ENCODE measurements around the gene RAPGEFL1. TPM values are rescaled to one million over a fixed set of nuclear protein-coding genes. Genes with fewer than 3 reads are reported as not detected.

The RAPGEFL1 gene
- total and polyA plus RNA-seq, 2 of the 8 experiments (the other 6 are each of a cell fraction or from before 2014, with no cell fraction given): 20.0 to 20.2 TPM

- Histone ChIP-seq H4K8ac (ENCODE audit: extremely low read depth, insufficient read depth, low read length) (no peak overlapping the region; the same call in 1 of the 2 replicates), H3K36me3 (ENCODE audit: control insufficient read depth in 2 of 4, insufficient read depth in 4 of 4, low read length in 3 of 4) (peaks cover 14 to 34% (median 23%) of the 10 kb centered on the region in 4 experiments), H3K18ac (ENCODE audit: extremely low read depth, low read length) (no peak overlapping the region), H2BK20ac (ENCODE audit: low read length) (no peak overlapping the region), H2BK15ac (ENCODE audit: low read length) (no peak overlapping the region), H3K23me2 (ENCODE audit: low read depth, low read length) (no peaks in the 10 kb centered on the region), H2AFZ (ENCODE audit: low read length) (no peak overlapping the region), H3K9me3 (ENCODE audit: insufficient read depth in 2 of 2, low read depth in 1 of 2, low read length in 1 of 2) (no peaks in the 10 kb centered on the region), H3K4ac (replicated peaks; ENCODE audit: insufficient read length, low read depth, low read length) (no peak overlapping the region), H2BK5ac (ENCODE audit: low read depth, low read length) (no peak overlapping the region), H3K9ac (replicated peaks in 1 of 4; ENCODE audit: extremely low read depth in 1 of 4, low read depth in 3 of 4, low read length in 3 of 4) (no peak overlapping the region), H3K4me3 (ENCODE audit: extremely low read depth in 1 of 4, insufficient read depth in 2 of 4, low read depth in 3 of 4, low read length in 4 of 4) (no peak overlapping the region), H3K27ac (ENCODE audit: low read depth, low read length) (no peak overlapping the region), H3K4me2 (ENCODE audit: insufficient read depth in 1 of 2, low read depth in 2 of 2, low read length in 2 of 2) (no peak overlapping the region), H3K23ac (ENCODE audit: insufficient read length) (no peak overlapping the region), H4K20me1 (replicated peaks in 1 of 2; ENCODE audit: control insufficient read depth in 1 of 2, insufficient read depth in 2 of 2, low read length in 2 of 2) (no peaks in the 10 kb centered on the region), H2AK5ac (ENCODE audit: low read depth, low read length) (no peak overlapping the region), H3K79me1 (ENCODE audit: low read depth, low read length) (peaks cover 6% of the 10 kb centered on the region), H2BK120ac (replicated peaks; ENCODE audit: low read depth, low read length) (no peak overlapping the region), H3K56ac (replicated peaks; ENCODE audit: insufficient read length, low read depth, low read length) (no peak overlapping the region), H3K79me2 (ENCODE audit: control insufficient read depth in 1 of 2, insufficient read depth in 2 of 2, low read length in 2 of 2) (peaks cover 2 to 47% of the 10 kb centered on the region in 2 experiments; a peak in 3 of 4 replicates), H4K5ac (ENCODE audit: insufficient read length, low read depth, low read length) (no peak overlapping the region), H4K91ac (replicated peaks; ENCODE audit: insufficient read length, low read length) (no peak overlapping the region), H3K4me1 (replicated peaks in 1 of 4; ENCODE audit: control insufficient read depth in 3 of 4, insufficient read depth in 4 of 4, low read length in 3 of 4) (no peaks in the 10 kb centered on the region), H3K27me3 (replicated peaks in 1 of 4; ENCODE audit: control insufficient read depth in 3 of 4, extremely low read depth in 1 of 4, insufficient read depth in 3 of 4, low read length in 3 of 4) (no peaks in the 10 kb centered on the region), H2BK12ac (ENCODE audit: low read depth, low read length) (no peak overlapping the region), H3K14ac (ENCODE audit: insufficient read length) (no peak overlapping the region)
- CTCF ChIA-PET (ENCODE audit: partially characterized antibody): interaction anchor here (0.8 to 6.1 kb wide), 5 partner anchors 10 to 83 kb away, joined by 3 to 48 read pairs (median 3); no protein-coding TSS in a partner anchor
- POLR2A ChIA-PET (ENCODE audit: partially characterized antibody): interaction anchor here (0.7 to 4.2 kb wide), 9 partner anchors 10 to 145 kb away, joined by 3 to 31 read pairs (median 3); partner anchors contain the start of gene RAPGEFL1
- no peak for DNase-seq (ENCODE audit: low read depth in 1 of 2, low spot score in 2 of 2)
- WGBS, 2 experiments (ENCODE audit: extremely low coverage in 1 of 2, insufficient coverage in 1 of 2, insufficient read length in 1 of 2, insufficient replicate concordance in 2 of 2, low coverage in 1 of 2, low lambda C conversion rate in 2 of 2, missing lambda C conversion rate in 1 of 2): 95% methylated on average over 2 of the region's 2 CpGs; no CpG with 5 or more reads in 1 of the 2 experiments
- no peak for FAIRE-seq
- no peak for TF ChIP-seq ASH2L (IDR thresholded peaks at IDR 0.05; ENCODE audit: low read length)
- peak; percentile 13; the same call in 1 of the 2 replicates for TF ChIP-seq MAFK (IDR thresholded peaks at IDR 0.05; ENCODE audit: low read depth, low read length)
Observed at GRCh38 chr17:40157973-40158372, 19.3 kb upstream of the RAPGEFL1 start.

Measured in H1 (cell line).